HT1080 (cell line): ENCODE data around the gene ZFPM1. TPM values are rescaled to one million over a fixed set of nuclear protein-coding genes. Genes with fewer than 3 reads are reported as not detected.
A peak's percentile ranks its signal among the peaks of the same experiment; 100 is the strongest.

Experiments used
- DNase-seq: peaks from one replicate; pipeline ENCODE4 v3.0.0-alpha.2; 2015; ENCODE audit warnings: low read depth
- total RNA-seq: library from RNA; depleted of rRNA; stranded (reverse); fragments of >200 nt; shearing (Covaris generic); gene quantifications from 2 replicates; pipeline ENCODE4 v1.2.3, GENCODE V29; 2014

ZFPM1 gene
- total RNA-seq, 1 experiment from 2014 or later, result 1.9 TPM

DNA sequence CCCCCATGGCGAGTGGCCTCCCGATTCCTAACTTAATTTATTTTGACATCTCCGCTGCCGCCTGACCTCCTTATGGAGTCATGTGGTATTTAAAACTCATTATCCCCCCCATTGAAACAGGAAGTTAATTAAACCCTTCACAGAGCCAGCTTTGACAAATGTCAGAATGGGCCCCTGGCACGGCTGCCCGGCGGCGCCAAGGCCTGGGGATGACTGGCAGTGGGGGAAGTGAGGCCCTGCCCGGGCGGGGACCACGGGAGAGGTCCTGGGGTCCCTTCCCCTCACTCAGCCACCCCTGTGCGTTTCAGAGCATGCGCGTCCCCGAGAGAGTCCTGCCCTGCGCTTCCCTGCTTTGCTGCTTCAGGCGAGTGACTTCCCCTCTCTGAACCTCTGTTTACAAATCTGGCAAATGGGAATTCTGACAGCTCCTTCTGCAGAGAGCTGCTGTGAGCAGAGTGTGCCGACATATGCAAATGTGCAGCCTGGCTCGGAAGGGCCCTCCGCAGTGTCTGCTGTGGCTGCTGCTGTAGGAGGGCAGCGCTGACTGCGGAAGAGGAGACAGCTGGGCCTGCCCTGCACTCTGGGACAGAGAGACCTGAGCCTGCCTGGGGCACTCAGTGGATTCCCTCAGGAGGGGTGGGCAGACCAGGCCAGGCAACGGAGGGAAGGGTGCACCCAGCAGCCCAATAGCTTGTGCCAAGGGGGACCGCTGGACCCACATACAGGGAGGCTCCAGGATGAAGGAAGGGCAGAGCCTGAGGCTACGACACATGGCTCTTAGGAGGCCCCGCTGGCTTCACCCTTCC is 4.4 kb upstream of the ZFPM1 start:
- no peak for DNase-seq

GRCh38 chr16:88449267-88449561 is 3.9 kb upstream of the ZFPM1 start:
- DNase-seq, result no peak

GRCh38 chr16:88451586-88452481 is 1.2 kb upstream of the ZFPM1 start:
- peak; percentile 32 for DNase-seq

- DNase-seq, result peak; percentile 73
These were observed 431 bp upstream of the ZFPM1 start for GRCh38 chr16:88452482-88453216.

DNA sequence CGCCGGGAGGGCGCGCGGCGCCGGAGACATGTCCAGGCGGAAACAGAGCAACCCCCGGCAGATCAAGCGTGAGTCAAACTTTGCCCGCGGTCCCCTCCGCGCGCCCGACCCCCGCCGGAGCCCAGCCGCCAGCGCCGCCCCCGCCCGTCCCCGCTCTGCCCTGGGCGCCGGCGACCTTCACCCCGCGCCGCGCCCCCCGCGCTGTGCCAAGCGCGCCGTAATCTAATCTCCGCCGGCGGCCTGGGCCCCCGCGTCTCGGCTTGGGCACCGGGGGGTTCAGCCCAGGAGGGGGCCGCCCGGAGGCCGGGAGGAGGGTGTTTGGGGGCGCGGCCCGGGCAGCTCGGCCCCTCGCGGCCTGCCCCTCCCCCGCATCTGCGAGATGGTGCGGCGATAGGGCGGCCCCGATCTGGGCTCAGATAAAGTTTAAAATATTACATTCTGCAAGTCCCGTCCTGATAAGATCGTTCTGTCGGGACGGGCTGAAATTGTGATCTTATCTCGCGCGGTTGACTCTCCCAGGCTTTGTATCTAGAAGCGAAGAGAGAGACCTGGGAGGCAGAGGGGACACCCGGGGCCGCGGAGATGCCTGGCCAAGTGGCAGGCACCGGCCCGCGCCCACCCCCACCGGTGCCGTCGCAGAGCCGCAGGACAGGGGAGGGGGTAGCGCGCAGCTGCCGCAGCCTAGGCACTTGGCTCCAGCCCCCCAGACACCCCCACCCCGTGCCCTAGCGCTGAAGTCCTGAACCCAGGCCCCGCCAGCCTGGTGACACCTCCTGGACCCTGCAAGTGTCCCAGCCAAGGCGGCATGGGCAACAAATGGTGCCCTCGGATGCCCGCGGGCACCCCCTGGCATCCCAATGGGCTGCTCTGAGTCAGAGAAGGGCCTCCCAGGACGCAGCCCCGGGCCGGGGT is 787 bp downstream of the ZFPM1 start:
- no peak for DNase-seq

- DNase-seq, result no peak
These were observed 1.5 kb downstream of the ZFPM1 start for GRCh38 chr16:88454523-88454947.

DNA sequence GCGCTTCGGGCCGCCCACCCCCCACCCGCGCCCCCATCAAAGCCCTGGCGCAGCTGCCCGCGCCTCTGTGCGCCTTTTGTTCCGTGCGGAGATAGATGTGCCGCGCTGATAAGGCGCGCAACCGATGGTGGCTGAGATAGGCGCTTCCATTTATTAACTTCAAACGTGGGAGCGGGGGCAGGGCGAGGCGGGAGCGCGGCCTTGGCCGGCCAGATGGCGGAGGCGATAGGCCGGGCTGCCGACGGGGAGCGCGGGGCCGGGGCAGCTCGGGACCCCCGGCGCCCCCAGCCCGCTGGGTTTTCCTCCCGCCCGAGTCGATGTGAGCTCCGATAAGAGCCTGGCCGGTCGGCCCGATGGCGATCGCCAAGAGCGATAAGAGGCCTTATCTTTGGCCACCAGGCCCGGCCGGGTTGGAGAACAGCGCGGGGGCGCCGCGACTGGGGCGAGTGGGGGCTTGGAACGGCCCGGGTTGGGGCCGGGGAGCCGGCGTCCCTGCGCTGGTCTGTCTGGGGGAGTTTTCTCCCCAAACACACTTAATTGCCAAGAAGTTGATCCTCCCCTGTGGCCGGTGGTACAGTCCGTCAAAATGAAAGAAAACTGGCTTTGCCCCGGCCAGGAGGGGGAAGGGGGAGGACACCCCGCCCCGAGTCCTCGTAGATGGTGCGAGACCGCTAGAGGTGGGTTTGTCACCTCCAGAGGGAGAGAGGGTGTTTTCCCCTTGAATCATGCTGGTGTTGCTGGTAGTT is 2.7 kb downstream of the ZFPM1 start:
- DNase-seq, result no peak

DNA sequence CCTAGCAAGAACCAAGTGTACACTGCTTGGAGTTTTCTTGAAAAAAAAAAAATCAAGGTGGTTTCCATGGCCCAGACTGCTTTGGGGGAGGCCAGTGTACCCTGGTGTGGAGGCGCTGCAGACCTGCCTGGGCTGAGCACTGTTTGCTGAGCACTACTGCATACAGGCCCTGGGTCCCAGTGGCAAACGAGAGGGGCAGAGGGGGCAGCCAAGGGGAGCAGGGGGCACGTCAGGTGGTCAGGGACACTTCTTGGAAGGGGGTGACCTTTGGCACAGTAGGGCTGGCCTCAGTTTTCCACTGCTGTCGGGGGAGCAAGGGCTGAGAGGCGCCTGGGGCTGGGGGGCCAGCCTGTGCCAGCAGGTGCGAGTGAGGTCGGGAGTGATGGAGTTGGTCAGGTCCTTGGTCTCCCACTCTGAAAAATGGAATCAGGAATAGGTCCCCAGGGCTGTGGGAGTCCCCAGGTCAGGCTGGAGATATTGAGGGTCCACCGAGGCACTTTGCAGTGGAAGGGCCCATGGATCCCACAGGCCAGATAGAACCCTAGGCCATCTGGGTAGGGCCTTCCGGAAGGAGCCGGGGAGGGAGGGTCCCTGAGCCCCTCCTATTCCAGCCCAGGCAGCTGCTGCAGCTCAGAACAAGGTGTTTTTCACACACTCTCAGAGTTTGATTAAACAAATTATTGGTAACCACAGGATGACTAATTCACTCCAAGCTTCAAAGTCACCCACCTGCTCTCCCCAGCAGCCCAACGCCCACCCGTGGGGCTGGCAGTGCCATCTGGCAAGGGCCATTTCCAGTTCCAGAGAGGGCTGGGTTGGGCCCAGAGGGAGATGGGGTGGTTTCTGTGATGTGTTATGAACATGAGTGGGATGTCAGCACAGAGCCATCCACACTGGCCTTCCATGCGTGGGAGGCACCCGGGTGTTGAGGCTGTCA is 3.5 kb downstream of the ZFPM1 start:
- DNase-seq, result peak; percentile 24

GRCh38 chr16:88458039-88458772 is 5.1 kb downstream of the ZFPM1 start:
- DNase-seq, result no peak

DNA sequence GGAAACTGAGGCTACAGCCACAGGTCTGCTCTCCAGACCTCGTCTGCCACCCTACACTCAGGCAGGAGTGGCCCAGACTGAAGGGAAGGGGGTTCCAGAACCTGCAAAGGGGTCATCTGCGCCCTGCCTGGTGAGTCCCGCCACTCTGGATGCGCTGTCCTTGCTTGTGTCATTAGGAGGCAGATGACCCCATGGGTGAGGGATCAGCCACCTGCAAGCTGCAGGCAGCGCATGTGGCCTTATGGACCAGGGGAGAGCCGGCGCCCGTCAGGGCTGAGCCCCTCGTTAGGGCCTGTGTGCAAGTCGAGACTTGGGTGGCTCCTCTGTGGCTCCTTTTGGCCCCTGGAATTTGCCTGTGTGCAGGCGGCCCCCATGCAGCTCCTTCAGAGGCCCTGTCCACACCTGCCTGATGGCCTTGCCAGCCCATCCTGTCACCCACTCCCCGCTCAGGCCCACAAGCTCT is 5.7 kb downstream of the ZFPM1 start:
- no peak for DNase-seq

GRCh38 chr16:88459366-88460073 is 6.4 kb downstream of the ZFPM1 start:
- DNase-seq, result no peak

- DNase-seq, result no peak
These were observed 7.6 kb downstream of the ZFPM1 start for GRCh38 chr16:88460496-88461330.

DNA sequence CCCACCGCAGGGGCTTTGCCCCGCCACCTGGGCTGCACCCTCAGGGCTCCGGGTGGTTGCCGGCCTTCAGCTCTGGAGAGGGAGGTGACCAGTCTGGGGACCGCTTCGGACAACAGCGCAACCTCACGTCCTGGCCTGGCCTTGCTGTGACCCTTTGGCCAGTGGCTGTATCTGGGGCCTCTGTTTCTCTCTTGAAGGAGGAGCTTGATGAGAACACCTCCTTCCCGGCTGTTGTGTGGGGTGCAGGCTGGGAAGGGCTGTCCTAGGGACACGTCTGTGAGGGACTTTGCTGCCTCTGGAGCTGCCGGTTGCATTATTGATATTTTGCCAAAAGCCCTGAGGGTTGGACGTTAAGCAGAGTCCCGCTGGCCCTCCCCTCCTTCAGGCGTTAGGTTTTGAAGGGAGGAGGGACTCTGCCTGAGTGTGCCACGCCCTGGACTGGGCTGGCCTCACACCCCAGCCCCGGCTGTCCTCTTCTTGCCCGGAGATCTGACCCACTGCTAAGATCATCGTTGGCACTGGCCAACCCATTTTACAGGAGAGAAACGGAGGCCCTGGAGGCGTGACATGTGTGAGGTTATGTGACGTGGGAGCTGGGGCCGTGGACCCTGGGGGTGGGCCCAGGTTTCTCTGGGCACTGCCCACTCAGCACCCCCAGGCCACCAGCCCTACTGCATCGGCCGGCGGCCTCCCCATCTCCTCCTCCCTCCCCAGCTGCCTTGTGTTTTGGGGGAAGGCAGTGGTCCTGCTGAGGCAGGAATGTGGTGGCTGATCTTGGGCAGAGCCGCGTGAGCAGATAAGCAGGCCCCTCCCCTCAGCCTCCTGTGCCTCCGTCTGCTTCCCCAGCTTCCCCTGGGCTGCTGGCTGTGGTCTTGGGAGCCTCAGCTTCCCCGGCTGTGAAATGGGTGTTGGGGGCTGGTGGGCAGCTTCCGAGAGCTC is 8.5 kb downstream of the ZFPM1 start:
- DNase-seq, result no peak

- DNase-seq, result no peak
These were observed 9.3 kb downstream of the ZFPM1 start for GRCh38 chr16:88462396-88462795.

GRCh38 chr16:88463411-88463810 is 10.3 kb downstream of the ZFPM1 start:
- DNase-seq, result no peak
